Measurements from ENCODE around the gene GTF2IRD1. TPM values are rescaled to one million over a fixed set of nuclear protein-coding genes. Genes with fewer than 3 reads are reported as not detected.

GTF2IRD1 gene
- total RNA-seq, 1 experiment from 2014 or later, result 53.6 TPM

DNA sequence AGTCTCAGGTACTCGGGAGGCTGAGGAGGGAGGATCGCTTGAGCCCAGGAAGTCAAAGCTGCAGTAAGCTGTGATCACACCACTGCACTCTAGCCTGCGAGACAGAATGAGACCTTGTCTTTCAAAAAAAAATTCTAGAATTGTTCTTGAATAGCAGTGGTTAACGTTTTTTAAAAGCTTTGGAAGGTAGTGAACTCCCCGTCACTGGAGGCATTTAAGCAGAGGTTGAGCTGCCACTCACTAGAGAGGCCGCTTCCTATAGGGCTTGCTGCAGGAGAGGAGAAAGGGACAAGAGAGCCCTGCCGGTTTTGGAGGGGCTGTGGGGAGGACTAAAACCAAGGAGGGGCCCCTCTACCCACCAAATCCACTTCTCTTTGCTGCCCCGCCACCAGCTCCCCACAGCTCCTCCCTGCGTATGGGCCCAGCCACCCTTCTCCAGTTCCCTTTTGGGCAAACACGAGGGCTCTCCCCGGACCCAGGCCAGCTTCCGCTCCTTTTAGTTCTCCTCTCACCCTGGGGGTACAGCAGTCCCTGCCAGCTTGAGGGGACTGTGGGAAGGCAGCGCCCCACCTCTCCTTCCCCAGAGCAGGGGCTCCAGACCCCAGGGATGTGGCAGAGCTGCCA is 116.9 kb downstream of the GTF2IRD1 start:
- H3K4me3 Mint-ChIP-seq (ENCODE audit: unreplicated experiment), result no peak overlapping the region
- no peak overlapping the region for H3K4me3 ChIP-seq (ENCODE audit: low read depth, low read length)
- intact Hi-C loops (cut with micrococcal nuclease; ENCODE audit: unreplicated experiment), result no loop called here
- BruUV-seq (replicated peaks), result no TSS peak
- POLR2A ChIA-PET, result no interaction called here
- H3K9me3 ChIP-seq, result no peaks in the 10 kb centered on the region
- H3K4me1 ChIP-seq, result peaks cover 24% of the 10 kb centered on the region
- no peaks in the 10 kb centered on the region for H3K9me3 Mint-ChIP-seq (ENCODE audit: unreplicated experiment)
- H3K36me3 Mint-ChIP-seq (ENCODE audit: insufficient read depth, unreplicated experiment), result peaks cover 64% of the 10 kb centered on the region
- H3K27me3 Mint-ChIP-seq (ENCODE audit: insufficient read depth, unreplicated experiment), result no peaks in the 10 kb centered on the region
- CTCF ChIA-PET, result no interaction called here
- no peaks in the 10 kb centered on the region for H3K27me3 ChIP-seq (replicated peaks; ENCODE audit: control insufficient read depth, insufficient read depth, low read length)
- DNase-seq, result no peak
- TF ChIP-seq, protein P1, sequence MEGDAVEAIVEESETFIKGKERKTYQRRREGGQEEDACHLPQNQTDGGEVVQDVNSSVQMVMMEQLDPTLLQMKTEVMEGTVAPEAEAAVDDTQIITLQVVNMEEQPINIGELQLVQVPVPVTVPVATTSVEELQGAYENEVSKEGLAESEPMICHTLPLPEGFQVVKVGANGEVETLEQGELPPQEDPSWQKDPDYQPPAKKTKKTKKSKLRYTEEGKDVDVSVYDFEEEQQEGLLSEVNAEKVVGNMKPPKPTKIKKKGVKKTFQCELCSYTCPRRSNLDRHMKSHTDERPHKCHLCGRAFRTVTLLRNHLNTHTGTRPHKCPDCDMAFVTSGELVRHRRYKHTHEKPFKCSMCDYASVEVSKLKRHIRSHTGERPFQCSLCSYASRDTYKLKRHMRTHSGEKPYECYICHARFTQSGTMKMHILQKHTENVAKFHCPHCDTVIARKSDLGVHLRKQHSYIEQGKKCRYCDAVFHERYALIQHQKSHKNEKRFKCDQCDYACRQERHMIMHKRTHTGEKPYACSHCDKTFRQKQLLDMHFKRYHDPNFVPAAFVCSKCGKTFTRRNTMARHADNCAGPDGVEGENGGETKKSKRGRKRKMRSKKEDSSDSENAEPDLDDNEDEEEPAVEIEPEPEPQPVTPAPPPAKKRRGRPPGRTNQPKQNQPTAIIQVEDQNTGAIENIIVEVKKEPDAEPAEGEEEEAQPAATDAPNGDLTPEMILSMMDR (IDR thresholded peaks at IDR 0.05; ENCODE audit: insufficient read depth in 1 of 2, low read depth in 1 of 2, low read length in 1 of 2, severe bottlenecking in 1 of 2, unreplicated experiment in 1 of 2), result no peak
- H3K36me3 ChIP-seq (ENCODE audit: control insufficient read depth, insufficient read depth, low read length), result peaks cover 3% of the 10 kb centered on the region; the same call in 1 of the 2 replicates
- peaks cover 27% of the 10 kb centered on the region for H3K4me1 Mint-ChIP-seq (ENCODE audit: low read depth, unreplicated experiment)
- peak overlapping the region; percentile 24 for H3K27ac Mint-ChIP-seq (ENCODE audit: unreplicated experiment)

DNA sequence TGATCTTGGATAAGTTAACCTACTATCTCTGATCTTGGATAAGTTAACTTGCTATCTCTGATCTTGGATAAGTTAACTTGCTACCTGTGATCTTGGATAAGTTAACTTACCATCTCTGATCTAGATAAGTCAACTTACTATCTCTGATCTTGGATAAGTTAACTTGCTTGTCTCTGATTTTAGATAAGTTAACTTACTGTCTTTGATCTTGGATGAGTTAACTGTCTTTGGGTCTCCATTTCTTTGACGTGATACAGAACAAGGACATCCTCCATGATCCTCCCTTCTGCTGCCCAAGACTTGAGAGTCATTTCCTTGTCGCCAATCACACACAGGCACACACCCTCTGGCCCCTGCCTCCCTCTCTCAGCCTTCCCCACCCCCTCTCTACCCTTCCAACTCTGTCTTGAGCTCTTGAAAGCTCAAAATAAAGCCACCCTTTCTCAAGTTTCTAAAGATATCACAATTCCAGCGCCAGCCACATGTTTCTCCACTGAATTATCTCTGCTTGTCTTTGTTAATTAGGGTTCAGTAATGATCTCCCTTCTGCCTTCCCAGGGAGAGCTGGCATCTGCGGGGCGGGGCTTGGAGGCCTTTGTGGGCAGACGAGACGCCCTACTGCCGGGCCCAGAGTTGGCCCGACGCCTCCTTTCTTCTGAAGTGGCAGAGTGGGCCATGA is 118.7 kb downstream of the GTF2IRD1 start:
- H3K4me3 Mint-ChIP-seq (ENCODE audit: unreplicated experiment), result no peak overlapping the region
- H3K9me3 Mint-ChIP-seq (ENCODE audit: unreplicated experiment), result no peaks in the 10 kb centered on the region
- H3K36me3 Mint-ChIP-seq (ENCODE audit: insufficient read depth, unreplicated experiment), result peaks cover 48% of the 10 kb centered on the region
- peak overlapping the region; percentile 60 for H3K27ac Mint-ChIP-seq (ENCODE audit: unreplicated experiment)
- peaks cover 24% of the 10 kb centered on the region for H3K4me1 ChIP-seq
- POLR2A ChIA-PET, result interaction anchor here (0.6 to 0.7 kb wide), 2 partner anchors 36 to 1016 kb away, joined by 3 read pairs; no protein-coding TSS in a partner anchor
- BruUV-seq (replicated peaks), result no TSS peak
- DNase-seq, result no peak
- H3K9me3 ChIP-seq, result no peaks in the 10 kb centered on the region
- no peaks in the 10 kb centered on the region for H3K27me3 Mint-ChIP-seq (ENCODE audit: insufficient read depth, unreplicated experiment)
- TF ChIP-seq, protein P1 (IDR thresholded peaks at IDR 0.05; ENCODE audit: insufficient read depth in 1 of 2, low read depth in 1 of 2, low read length in 1 of 2, severe bottlenecking in 1 of 2, unreplicated experiment in 1 of 2), result no peak
- CTCF ChIA-PET, result interaction anchor here (0.9 kb wide), 1 partner anchor 12 kb away, joined by 3 read pairs; no protein-coding TSS in a partner anchor
- peaks cover 2% of the 10 kb centered on the region; the same call in 1 of the 2 replicates for H3K36me3 ChIP-seq (ENCODE audit: control insufficient read depth, insufficient read depth, low read length)
- intact Hi-C loops (cut with micrococcal nuclease; ENCODE audit: unreplicated experiment), result no loop called here
- H3K4me1 Mint-ChIP-seq (ENCODE audit: low read depth, unreplicated experiment), result peaks cover 27% of the 10 kb centered on the region
- no peaks in the 10 kb centered on the region for H3K27me3 ChIP-seq (replicated peaks; ENCODE audit: control insufficient read depth, insufficient read depth, low read length)
- no peak overlapping the region for H3K4me3 ChIP-seq (ENCODE audit: low read depth, low read length)

DNA sequence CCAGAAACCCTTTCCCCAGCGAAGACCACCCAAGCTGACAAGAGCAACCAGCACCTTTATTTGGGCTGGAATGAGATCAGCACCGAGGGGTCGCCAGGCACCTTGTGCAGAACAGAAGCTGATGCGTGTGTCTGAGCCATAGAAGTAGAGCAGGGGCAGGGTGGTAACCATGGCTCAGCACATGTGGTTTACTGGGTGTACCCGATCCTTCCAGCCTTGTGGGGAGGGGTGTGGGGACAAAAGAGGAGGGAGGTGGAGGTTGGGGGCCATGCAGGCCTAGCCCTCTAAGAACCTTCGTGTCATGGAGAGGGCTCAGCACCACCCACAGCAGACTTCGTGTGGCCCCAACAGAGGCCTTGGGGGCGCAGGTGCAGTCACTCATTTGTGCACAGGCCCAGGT is 119.8 kb downstream of the GTF2IRD1 start:
- no peak overlapping the region for H3K4me3 Mint-ChIP-seq (ENCODE audit: unreplicated experiment)
- no peak overlapping the region for H3K27ac Mint-ChIP-seq (ENCODE audit: unreplicated experiment)
- intact Hi-C loops (cut with micrococcal nuclease; ENCODE audit: unreplicated experiment), result no loop called here
- H3K27me3 Mint-ChIP-seq (ENCODE audit: insufficient read depth, unreplicated experiment), result no peaks in the 10 kb centered on the region
- BruUV-seq (replicated peaks), result no TSS peak
- H3K4me1 ChIP-seq, result peaks cover 27% of the 10 kb centered on the region
- H3K4me1 Mint-ChIP-seq (ENCODE audit: low read depth, unreplicated experiment), result peaks cover 23% of the 10 kb centered on the region
- POLR2A ChIA-PET, result no interaction called here
- no peaks in the 10 kb centered on the region for H3K9me3 Mint-ChIP-seq (ENCODE audit: unreplicated experiment)
- H3K4me3 ChIP-seq (ENCODE audit: low read depth, low read length), result no peak overlapping the region
- 0 out of 2 replicates have a peak, but pooled peaks cover 2% of the 10 kb centered on the region for H3K36me3 ChIP-seq (ENCODE audit: control insufficient read depth, insufficient read depth, low read length)
- H3K9me3 ChIP-seq, result no peaks in the 10 kb centered on the region
- TF ChIP-seq, protein P1 (IDR thresholded peaks at IDR 0.05; ENCODE audit: insufficient read depth in 1 of 2, low read depth in 1 of 2, low read length in 1 of 2, severe bottlenecking in 1 of 2, unreplicated experiment in 1 of 2), result no peak
- CTCF ChIA-PET, result no interaction called here
- no peak for DNase-seq
- H3K36me3 Mint-ChIP-seq (ENCODE audit: insufficient read depth, unreplicated experiment), result peaks cover 50% of the 10 kb centered on the region
- no peaks in the 10 kb centered on the region for H3K27me3 ChIP-seq (replicated peaks; ENCODE audit: control insufficient read depth, insufficient read depth, low read length)
